ENCODE results near the gene MYO15A.

Gene MYO15A

DNA sequence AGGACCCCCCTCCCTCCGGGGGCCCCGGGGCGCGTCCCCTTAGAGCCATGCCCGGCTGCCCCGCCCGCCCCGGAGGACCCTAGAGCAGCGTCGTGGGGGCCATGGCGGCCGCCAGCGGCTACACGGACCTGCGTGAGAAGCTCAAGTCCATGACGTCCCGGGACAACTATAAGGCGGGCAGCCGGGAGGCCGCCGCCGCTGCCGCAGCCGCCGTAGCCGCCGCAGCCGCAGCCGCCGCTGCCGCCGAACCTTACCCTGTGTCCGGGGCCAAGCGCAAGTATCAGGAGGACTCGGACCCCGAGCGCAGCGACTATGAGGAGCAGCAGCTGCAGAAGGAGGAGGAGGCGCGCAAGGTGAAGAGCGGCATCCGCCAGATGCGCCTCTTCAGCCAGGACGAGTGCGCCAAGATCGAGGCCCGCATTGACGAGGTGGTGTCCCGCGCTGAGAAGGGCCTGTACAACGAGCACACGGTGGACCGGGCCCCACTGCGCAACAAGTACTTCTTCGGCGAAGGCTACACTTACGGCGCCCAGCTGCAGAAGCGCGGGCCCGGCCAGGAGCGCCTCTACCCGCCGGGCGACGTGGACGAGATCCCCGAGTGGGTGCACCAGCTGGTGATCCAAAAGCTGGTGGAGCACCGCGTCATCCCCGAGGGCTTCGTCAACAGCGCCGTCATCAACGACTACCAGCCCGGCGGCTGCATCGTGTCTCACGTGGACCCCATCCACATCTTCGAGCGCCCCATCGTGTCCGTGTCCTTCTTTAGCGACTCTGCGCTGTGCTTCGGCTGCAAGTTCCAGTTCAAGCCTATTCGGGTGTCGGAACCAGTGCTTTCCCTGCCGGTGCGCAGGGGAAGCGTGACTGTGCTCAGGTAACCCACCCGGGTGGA, 75.8 kb downstream of the MYO15A start (continued):
- TF ChIP-seq ZSCAN16 (tag by site-specific recombination; IDR thresholded peaks at IDR 0.05) (no peak), ZBTB20 (tag by site-specific recombination; IDR thresholded peaks at IDR 0.05) (peak; percentile 41; the same call in 1 of the 2 replicates), ZNF837 (tag by site-specific recombination; IDR thresholded peaks at IDR 0.05) (0 out of 2 replicates have a peak, but pooled peaks have one; percentile 48), ZNF24 (tag by site-specific recombination; IDR thresholded peaks at IDR 0.05) (0 out of 2 replicates have a peak, but pooled peaks have one; percentile 33), GLIS2 (tag by site-specific recombination; IDR thresholded peaks at IDR 0.05) (peak; percentile 71; the same call in 1 of the 2 replicates), ZBTB21 (tag by site-specific recombination; IDR thresholded peaks at IDR 0.05) (peak; percentile 87), ZNF23 (tag by site-specific recombination; IDR thresholded peaks at IDR 0.05; ENCODE audit: borderline replicate concordance) (no peak), ZNF629 (tag by site-specific recombination; IDR thresholded peaks at IDR 0.05) (peak; percentile 94), ZNF341 (tag by site-specific recombination; IDR thresholded peaks at IDR 0.05; ENCODE audit: low read depth) (peak; percentile 85), ZBTB17 (tag by site-specific recombination; IDR thresholded peaks at IDR 0.05) (peak; percentile 71), ZNF610 (tag by site-specific recombination; IDR thresholded peaks at IDR 0.05; ENCODE audit: borderline replicate concordance) (peak; percentile 35; the same call in 1 of the 2 replicates), KLF7 (tag by site-specific recombination; IDR thresholded peaks at IDR 0.05; ENCODE audit: borderline replicate concordance) (no peak), ZFP69B (tag by site-specific recombination; IDR thresholded peaks at IDR 0.05) (peak; percentile 88), KLF16 (tag by site-specific recombination; IDR thresholded peaks at IDR 0.05) (peak; percentile 64; the same call in 1 of the 2 replicates), ZFHX2 (tag by site-specific recombination; conservative IDR thresholded peaks at IDR 0.05) (peak; percentile 40; the same call in 1 of the 2 replicates), YY1 (tag by site-specific recombination; IDR thresholded peaks at IDR 0.05) (peak; percentile 29; the same call in 1 of the 2 replicates), ZNF785 (tag by site-specific recombination; IDR thresholded peaks at IDR 0.05) (0 out of 2 replicates have a peak, but pooled peaks have one; percentile 19), ZNF274 (IDR thresholded peaks at IDR 0.05; ENCODE audit: low read length) (no peak), ZNF274 (tag by site-specific recombination; IDR thresholded peaks at IDR 0.05; ENCODE audit: borderline replicate concordance) (no peak), ZNF416 (tag by site-specific recombination; IDR thresholded peaks at IDR 0.05) (no peak), ZBTB8A (tag by site-specific recombination; IDR thresholded peaks at IDR 0.05) (peak; percentile 17), ZNF658 (tag by site-specific recombination; IDR thresholded peaks at IDR 0.05) (no peak), SCRT2 (tag by site-specific recombination; IDR thresholded peaks at IDR 0.05) (peak; percentile 99), SCRT1 (tag by site-specific recombination; IDR thresholded peaks at IDR 0.05; ENCODE audit: borderline replicate concordance) (peak; percentile 97), SP7 (tag by site-specific recombination; IDR thresholded peaks at IDR 0.05) (no peak)
- TF ChIP-seq, protein P1, sequence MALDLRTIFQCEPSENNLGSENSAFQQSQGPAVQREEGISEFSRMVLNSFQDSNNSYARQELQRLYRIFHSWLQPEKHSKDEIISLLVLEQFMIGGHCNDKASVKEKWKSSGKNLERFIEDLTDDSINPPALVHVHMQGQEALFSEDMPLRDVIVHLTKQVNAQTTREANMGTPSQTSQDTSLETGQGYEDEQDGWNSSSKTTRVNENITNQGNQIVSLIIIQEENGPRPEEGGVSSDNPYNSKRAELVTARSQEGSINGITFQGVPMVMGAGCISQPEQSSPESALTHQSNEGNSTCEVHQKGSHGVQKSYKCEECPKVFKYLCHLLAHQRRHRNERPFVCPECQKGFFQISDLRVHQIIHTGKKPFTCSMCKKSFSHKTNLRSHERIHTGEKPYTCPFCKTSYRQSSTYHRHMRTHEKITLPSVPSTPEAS (tag by site-specific recombination; IDR thresholded peaks at IDR 0.05) = no peak
- TF ChIP-seq, protein P2, sequence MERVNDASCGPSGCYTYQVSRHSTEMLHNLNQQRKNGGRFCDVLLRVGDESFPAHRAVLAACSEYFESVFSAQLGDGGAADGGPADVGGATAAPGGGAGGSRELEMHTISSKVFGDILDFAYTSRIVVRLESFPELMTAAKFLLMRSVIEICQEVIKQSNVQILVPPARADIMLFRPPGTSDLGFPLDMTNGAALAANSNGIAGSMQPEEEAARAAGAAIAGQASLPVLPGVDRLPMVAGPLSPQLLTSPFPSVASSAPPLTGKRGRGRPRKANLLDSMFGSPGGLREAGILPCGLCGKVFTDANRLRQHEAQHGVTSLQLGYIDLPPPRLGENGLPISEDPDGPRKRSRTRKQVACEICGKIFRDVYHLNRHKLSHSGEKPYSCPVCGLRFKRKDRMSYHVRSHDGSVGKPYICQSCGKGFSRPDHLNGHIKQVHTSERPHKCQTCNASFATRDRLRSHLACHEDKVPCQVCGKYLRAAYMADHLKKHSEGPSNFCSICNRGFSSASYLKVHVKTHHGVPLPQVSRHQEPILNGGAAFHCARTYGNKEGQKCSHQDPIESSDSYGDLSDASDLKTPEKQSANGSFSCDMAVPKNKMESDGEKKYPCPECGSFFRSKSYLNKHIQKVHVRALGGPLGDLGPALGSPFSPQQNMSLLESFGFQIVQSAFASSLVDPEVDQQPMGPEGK (tag by site-specific recombination; IDR thresholded peaks at IDR 0.05) = peak; percentile 7; the same call in 1 of the 2 replicates
- TF ChIP-seq, protein P3, sequence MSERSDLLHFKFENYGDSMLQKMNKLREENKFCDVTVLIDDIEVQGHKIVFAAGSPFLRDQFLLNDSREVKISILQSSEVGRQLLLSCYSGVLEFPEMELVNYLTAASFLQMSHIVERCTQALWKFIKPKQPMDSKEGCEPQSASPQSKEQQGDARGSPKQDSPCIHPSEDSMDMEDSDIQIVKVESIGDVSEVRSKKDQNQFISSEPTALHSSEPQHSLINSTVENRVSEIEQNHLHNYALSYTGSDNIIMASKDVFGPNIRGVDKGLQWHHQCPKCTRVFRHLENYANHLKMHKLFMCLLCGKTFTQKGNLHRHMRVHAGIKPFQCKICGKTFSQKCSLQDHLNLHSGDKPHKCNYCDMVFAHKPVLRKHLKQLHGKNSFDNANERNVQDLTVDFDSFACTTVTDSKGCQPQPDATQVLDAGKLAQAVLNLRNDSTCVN (tag by site-specific recombination; optimal IDR thresholded peaks at IDR 0.05) = peak; percentile 78
- TF ChIP-seq, protein P4, sequence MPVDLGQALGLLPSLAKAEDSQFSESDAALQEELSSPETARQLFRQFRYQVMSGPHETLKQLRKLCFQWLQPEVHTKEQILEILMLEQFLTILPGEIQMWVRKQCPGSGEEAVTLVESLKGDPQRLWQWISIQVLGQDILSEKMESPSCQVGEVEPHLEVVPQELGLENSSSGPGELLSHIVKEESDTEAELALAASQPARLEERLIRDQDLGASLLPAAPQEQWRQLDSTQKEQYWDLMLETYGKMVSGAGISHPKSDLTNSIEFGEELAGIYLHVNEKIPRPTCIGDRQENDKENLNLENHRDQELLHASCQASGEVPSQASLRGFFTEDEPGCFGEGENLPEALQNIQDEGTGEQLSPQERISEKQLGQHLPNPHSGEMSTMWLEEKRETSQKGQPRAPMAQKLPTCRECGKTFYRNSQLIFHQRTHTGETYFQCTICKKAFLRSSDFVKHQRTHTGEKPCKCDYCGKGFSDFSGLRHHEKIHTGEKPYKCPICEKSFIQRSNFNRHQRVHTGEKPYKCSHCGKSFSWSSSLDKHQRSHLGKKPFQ (tag by site-specific recombination; IDR thresholded peaks at IDR 0.05) = no peak
- TF ChIP-seq, protein P5, sequence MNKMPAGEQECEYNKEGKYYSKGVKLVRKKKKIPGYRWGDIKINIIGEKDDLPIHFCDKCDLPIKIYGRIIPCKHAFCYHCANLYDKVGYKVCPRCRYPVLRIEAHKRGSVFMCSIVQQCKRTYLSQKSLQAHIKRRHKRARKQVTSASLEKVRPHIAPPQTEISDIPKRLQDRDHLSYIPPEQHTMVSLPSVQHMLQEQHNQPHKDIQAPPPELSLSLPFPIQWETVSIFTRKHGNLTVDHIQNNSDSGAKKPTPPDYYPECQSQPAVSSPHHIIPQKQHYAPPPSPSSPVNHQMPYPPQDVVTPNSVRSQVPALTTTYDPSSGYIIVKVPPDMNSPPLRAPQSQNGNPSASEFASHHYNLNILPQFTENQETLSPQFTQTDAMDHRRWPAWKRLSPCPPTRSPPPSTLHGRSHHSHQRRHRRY (tag by site-specific recombination; IDR thresholded peaks at IDR 0.05) = peak; percentile 37; the same call in 1 of the 2 replicates
- TF ChIP-seq, protein P6, sequence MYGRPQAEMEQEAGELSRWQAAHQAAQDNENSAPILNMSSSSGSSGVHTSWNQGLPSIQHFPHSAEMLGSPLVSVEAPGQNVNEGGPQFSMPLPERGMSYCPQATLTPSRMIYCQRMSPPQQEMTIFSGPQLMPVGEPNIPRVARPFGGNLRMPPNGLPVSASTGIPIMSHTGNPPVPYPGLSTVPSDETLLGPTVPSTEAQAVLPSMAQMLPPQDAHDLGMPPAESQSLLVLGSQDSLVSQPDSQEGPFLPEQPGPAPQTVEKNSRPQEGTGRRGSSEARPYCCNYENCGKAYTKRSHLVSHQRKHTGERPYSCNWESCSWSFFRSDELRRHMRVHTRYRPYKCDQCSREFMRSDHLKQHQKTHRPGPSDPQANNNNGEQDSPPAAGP (tag by site-specific recombination; IDR thresholded peaks at IDR 0.05) = peak; percentile 41; the same call in 1 of the 2 replicates

Measured in HEK293 (cell line).